WI38 (cell line): ENCODE data around the gene NPC2.
A peak's percentile ranks its signal among the peaks of the same experiment; 100 is the strongest.

Experiments
- H3K4me3 ChIP-seq: 2 replicates; pipeline ENCODE4 v1.5.1; 2011; ENCODE audit warnings: low read depth, mild to moderate bottlenecking, control low read depth, low read length
- TF ChIP-seq, protein P1 (sequence below): IDR thresholded peaks from 2 replicates; pipeline ENCODE4 v1.5.1; 2012; ENCODE audit warnings: low read depth, mild to moderate bottlenecking, control low read depth, low read length

Gene NPC2

DNA sequence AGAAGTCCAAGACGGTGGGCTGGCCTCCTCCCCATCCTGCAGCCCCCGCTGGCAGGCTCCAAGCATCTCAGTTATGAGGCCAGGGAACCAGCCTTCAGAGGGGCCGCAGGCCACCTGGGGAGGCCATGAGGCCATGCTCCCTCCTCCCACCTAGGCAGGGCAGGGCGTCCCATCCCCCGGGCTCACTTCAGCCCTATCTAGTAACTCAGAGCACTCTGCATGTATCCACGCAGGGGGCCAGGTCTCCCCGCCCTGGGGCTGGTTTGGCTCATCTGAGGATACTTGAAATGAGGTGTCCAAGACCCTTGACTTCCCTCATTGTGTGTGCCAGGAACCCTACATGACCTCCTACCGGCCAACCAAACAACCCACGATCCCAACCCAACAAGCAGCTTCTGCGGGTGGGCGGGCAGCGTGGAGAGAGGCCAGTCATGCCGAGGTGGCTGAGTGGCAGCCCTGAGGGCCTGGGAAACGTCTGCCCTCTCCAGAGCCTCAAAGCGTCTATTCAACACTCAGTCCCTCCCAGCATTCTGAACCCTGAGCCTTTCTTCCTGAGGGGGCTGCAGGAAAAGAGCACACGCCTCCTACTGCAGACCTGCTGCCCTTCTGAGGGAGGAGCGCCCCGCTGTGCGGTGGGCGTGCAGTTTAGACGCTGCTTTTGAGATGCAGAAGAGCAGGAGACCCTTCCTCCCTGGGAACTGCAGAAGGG lies 17.3 kb upstream of the NPC2 start:
- H3K4me3 ChIP-seq, result no peak overlapping the region
- TF ChIP-seq, protein P1, sequence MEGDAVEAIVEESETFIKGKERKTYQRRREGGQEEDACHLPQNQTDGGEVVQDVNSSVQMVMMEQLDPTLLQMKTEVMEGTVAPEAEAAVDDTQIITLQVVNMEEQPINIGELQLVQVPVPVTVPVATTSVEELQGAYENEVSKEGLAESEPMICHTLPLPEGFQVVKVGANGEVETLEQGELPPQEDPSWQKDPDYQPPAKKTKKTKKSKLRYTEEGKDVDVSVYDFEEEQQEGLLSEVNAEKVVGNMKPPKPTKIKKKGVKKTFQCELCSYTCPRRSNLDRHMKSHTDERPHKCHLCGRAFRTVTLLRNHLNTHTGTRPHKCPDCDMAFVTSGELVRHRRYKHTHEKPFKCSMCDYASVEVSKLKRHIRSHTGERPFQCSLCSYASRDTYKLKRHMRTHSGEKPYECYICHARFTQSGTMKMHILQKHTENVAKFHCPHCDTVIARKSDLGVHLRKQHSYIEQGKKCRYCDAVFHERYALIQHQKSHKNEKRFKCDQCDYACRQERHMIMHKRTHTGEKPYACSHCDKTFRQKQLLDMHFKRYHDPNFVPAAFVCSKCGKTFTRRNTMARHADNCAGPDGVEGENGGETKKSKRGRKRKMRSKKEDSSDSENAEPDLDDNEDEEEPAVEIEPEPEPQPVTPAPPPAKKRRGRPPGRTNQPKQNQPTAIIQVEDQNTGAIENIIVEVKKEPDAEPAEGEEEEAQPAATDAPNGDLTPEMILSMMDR, result no peak

- TF ChIP-seq, protein P1, result no peak
- no peak overlapping the region for H3K4me3 ChIP-seq
These were observed 16.6 kb upstream of the NPC2 start for GRCh38 chr14:74509587-74510222.

DNA sequence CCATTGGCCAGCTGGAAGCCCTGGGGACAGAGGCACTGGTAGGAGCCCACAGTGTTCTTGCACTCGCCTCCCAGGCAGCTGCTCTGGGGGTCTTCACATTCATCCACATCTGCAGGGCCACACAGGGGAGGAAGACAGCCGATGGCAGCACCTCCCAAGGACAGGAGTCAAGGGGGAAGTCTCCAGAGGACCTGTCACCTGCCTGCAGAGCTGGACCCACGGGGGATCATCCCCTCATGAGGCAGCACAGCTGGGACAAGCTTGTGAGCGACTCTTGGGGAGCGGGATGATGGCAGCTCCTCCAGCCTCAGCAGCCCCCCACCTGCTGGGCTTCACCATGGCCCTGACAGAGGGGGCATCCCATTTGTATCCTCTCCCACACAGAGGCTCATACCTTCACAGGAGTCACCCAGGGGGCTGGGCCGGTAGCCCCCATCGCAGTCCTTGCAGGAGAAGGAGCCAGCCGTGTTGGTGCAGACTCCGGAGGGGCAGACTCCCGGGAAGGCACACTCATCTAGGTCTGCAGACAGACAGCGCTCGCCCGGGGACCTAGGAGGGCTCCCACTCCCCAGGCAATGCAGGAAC lies 15.8 kb upstream of the NPC2 start:
- H3K4me3 ChIP-seq, result no peak overlapping the region
- TF ChIP-seq, protein P1, result no peak

GRCh38 chr14:74508292-74508731 lies 15.2 kb upstream of the NPC2 start:
- TF ChIP-seq, protein P1, result peak; percentile 22; the same call in 1 of the 2 replicates
- no peak overlapping the region for H3K4me3 ChIP-seq

DNA sequence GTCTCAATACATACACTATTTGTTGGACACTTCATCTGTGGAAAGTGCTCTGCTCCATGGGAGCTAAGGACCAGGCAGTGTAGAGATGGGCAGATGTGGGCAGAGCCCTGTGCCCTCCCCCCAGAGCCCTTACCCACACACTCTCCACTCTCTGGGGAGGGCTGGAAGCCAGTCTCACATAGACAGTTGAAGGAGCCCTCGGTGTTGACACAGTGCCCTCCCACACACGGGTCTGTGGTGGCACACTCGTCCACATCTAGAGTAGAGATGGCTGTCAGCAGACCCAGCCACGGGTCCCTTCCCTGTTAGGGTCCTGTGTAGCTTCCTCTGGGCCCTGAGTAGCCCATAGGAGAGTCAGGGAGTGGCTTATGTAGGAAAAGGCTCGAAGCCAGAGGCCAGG lies 14.7 kb upstream of the NPC2 start:
- TF ChIP-seq, protein P1, result no peak
- H3K4me3 ChIP-seq, result no peak overlapping the region

DNA sequence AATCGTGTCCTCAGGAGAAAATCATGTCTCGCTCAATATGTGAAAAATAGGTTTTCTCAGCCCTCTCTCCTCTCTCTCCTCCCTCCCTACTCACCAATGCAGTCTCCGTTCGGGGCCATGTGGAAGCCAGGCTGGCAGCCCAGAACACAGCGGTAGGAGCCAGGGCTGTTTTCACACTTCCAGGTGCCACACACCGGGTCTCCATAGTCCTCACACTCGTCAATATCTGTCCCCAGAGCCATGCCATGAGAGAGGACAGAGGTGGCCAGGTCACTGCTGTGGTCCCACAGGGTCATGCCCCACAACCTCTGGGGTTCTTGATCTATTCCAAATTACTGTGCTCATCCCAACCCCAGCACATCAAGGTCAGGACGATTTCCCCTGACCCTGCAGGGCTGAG lies 14.0 kb upstream of the NPC2 start:
- TF ChIP-seq, protein P1, result no peak
- no peak overlapping the region for H3K4me3 ChIP-seq

GRCh38 chr14:74506411-74506851 lies 13.3 kb upstream of the NPC2 start:
- H3K4me3 ChIP-seq, result no peak overlapping the region
- TF ChIP-seq, protein P1, result no peak
